ENCODE results near the gene KCTD16.

KCTD16 gene

GRCh38 chr5:144460600-144460999, 289.9 kb downstream of the KCTD16 start:
- H3K27me3 ChIP-seq (replicated peaks; ENCODE audit: control insufficient read depth, insufficient read depth, low read length, poor library complexity, severe bottlenecking), result no peaks in the 10 kb centered on the region
- H3K4me3 ChIP-seq (ENCODE audit: insufficient read depth, low read depth, low read length, poor library complexity, severe bottlenecking), result no peak overlapping the region
- no peaks in the 10 kb centered on the region for H3K4me1 ChIP-seq (ENCODE audit: control insufficient read depth, insufficient read depth, low read length, poor library complexity, severe bottlenecking)
- no peaks in the 10 kb centered on the region for H3K9me3 ChIP-seq (ENCODE audit: control insufficient read depth, low read length)
- DNase-seq, result no peak
- H3K36me3 ChIP-seq (ENCODE audit: control insufficient read depth, insufficient read depth, low read length), result no peaks in the 10 kb centered on the region
- H3K27ac ChIP-seq (ENCODE audit: insufficient read depth, low read length, poor library complexity, severe bottlenecking), result no peak overlapping the region

DNA sequence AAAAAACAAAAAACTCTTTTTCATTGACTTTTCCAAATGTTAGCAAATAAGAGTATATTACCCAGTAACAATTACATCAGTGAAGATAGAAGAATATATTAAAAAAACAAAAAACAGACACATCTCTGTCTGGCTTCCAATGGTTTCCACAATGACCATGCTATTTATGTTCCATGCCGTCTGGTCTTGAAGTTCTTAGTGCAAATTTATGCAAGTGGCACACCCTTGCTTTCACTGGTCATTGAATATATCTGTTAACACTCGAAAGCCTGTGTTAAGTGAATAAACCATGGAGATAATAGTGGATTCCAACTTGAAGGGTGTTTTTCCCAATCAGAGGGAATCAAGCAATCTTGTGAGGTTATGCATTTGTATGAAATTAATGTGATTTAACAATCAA, 291.9 kb downstream of the KCTD16 start:
- no peaks in the 10 kb centered on the region for H3K4me1 ChIP-seq (ENCODE audit: control insufficient read depth, insufficient read depth, low read length, poor library complexity, severe bottlenecking)
- H3K27me3 ChIP-seq (replicated peaks; ENCODE audit: control insufficient read depth, insufficient read depth, low read length, poor library complexity, severe bottlenecking), result no peaks in the 10 kb centered on the region
- H3K4me3 ChIP-seq (ENCODE audit: insufficient read depth, low read depth, low read length, poor library complexity, severe bottlenecking), result no peak overlapping the region
- no peak overlapping the region for H3K27ac ChIP-seq (ENCODE audit: insufficient read depth, low read length, poor library complexity, severe bottlenecking)
- no peaks in the 10 kb centered on the region for H3K9me3 ChIP-seq (ENCODE audit: control insufficient read depth, low read length)
- no peak for DNase-seq
- H3K36me3 ChIP-seq (ENCODE audit: control insufficient read depth, insufficient read depth, low read length), result no peaks in the 10 kb centered on the region

DNA sequence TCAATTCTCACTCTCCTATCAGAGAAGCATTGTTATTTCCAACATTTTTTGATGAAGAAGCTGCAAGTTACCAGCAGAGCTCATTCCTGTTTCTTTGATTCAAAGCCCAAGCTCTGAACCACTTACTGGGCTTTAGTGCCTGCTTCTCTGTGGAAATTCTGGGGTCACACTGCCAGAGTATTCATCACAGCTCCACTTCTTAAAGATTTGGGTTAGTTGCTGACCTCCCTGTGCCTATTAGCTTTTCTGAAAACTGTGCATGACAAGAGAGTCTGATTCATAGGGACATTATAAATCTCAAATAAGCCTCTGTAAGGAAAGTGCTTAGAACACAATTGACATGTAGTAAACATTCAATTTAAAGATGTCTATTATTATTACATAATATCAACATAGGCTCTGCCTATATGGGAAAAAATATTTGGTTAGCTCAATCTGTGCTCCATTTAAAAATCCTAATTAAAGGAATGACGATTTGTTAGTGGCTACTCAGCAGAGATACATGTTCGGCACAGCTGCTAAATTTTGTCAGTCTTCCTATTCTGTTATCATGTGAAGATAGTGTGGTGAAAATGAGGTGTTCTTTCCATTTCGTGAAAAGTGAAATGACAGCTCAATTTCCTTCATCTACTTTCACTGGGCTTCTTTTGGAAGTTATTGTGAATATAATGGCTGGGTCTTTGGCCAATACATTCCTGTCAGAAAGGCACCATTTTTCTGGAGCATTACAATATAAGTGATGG, 293.0 kb downstream of the KCTD16 start:
- Histone ChIP-seq H3K4me1 (ENCODE audit: control insufficient read depth, insufficient read depth, low read length, poor library complexity, severe bottlenecking) (no peaks in the 10 kb centered on the region), H3K27me3 (replicated peaks; ENCODE audit: control insufficient read depth, insufficient read depth, low read length, poor library complexity, severe bottlenecking) (no peaks in the 10 kb centered on the region), H3K27ac (ENCODE audit: insufficient read depth, low read length, poor library complexity, severe bottlenecking) (no peak overlapping the region), H3K36me3 (ENCODE audit: control insufficient read depth, insufficient read depth, low read length) (no peaks in the 10 kb centered on the region), H3K4me3 (ENCODE audit: insufficient read depth, low read depth, low read length, poor library complexity, severe bottlenecking) (no peak overlapping the region), H3K9me3 (ENCODE audit: control insufficient read depth, low read length) (no peaks in the 10 kb centered on the region)
- DNase-seq, result no peak

DNA sequence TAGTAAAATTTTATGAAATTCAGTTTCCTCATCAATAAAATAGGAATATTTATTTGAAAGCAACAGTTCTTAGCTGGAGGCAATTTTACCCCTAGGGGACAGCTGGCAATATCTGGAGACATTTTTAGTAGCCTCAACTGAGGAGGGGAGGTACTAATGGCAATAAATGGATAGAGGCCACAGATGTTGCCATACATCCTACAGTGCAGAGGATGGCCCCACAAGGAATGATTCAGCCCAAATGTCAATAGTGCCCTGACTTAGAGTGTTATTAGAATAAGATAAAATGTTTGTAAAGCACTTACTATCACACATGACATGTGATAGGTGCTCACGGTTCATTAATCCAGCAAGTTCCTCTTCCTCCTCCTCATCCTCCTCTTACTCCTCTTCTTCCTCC, 293.6 kb downstream of the KCTD16 start:
- DNase-seq, result no peak
- Histone ChIP-seq H3K36me3 (ENCODE audit: control insufficient read depth, insufficient read depth, low read length) (no peaks in the 10 kb centered on the region), H3K27ac (ENCODE audit: insufficient read depth, low read length, poor library complexity, severe bottlenecking) (no peak overlapping the region), H3K4me1 (ENCODE audit: control insufficient read depth, insufficient read depth, low read length, poor library complexity, severe bottlenecking) (no peaks in the 10 kb centered on the region), H3K4me3 (ENCODE audit: insufficient read depth, low read depth, low read length, poor library complexity, severe bottlenecking) (no peak overlapping the region), H3K27me3 (replicated peaks; ENCODE audit: control insufficient read depth, insufficient read depth, low read length, poor library complexity, severe bottlenecking) (no peaks in the 10 kb centered on the region), H3K9me3 (ENCODE audit: control insufficient read depth, low read length) (no peaks in the 10 kb centered on the region)

DNA sequence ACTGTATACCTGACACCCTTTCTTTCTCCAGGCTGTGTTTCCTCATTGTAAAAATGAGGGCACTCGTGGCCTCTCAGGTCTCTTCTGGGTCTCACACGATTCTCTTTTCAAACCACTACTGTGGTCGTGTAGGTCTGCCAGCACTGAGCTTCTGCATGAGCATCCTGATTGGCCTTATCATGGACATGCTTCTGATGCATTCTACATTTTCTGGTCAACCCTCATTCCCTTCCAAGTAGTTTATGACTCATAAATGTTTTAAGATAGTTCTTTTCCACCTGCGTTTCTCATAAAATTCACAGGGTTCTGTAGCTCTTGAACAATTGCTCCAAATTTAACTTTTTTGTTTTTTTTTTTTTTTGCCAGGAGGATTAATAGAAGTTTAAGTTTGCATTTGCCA, 294.8 kb downstream of the KCTD16 start:
- no peaks in the 10 kb centered on the region for H3K9me3 ChIP-seq (ENCODE audit: control insufficient read depth, low read length)
- H3K27ac ChIP-seq (ENCODE audit: insufficient read depth, low read length, poor library complexity, severe bottlenecking), result no peak overlapping the region
- H3K36me3 ChIP-seq (ENCODE audit: control insufficient read depth, insufficient read depth, low read length), result no peaks in the 10 kb centered on the region
- H3K27me3 ChIP-seq (replicated peaks; ENCODE audit: control insufficient read depth, insufficient read depth, low read length, poor library complexity, severe bottlenecking), result no peaks in the 10 kb centered on the region
- H3K4me1 ChIP-seq (ENCODE audit: control insufficient read depth, insufficient read depth, low read length, poor library complexity, severe bottlenecking), result no peaks in the 10 kb centered on the region
- DNase-seq, result no peak
- H3K4me3 ChIP-seq (ENCODE audit: insufficient read depth, low read depth, low read length, poor library complexity, severe bottlenecking), result no peak overlapping the region

GRCh38 chr5:144467792-144468191, 297.1 kb downstream of the KCTD16 start:
- Histone ChIP-seq H3K4me1 (ENCODE audit: control insufficient read depth, insufficient read depth, low read length, poor library complexity, severe bottlenecking) (no peaks in the 10 kb centered on the region), H3K4me3 (ENCODE audit: insufficient read depth, low read depth, low read length, poor library complexity, severe bottlenecking) (no peak overlapping the region), H3K27ac (ENCODE audit: insufficient read depth, low read length, poor library complexity, severe bottlenecking) (no peak overlapping the region), H3K36me3 (ENCODE audit: control insufficient read depth, insufficient read depth, low read length) (no peaks in the 10 kb centered on the region), H3K9me3 (ENCODE audit: control insufficient read depth, low read length) (no peaks in the 10 kb centered on the region), H3K27me3 (replicated peaks; ENCODE audit: control insufficient read depth, insufficient read depth, low read length, poor library complexity, severe bottlenecking) (no peaks in the 10 kb centered on the region)
- DNase-seq, result no peak

GRCh38 chr5:144468571-144468970, 297.9 kb downstream of the KCTD16 start:
- Histone ChIP-seq H3K4me3 (ENCODE audit: insufficient read depth, low read depth, low read length, poor library complexity, severe bottlenecking) (no peak overlapping the region), H3K36me3 (ENCODE audit: control insufficient read depth, insufficient read depth, low read length) (no peaks in the 10 kb centered on the region), H3K27me3 (replicated peaks; ENCODE audit: control insufficient read depth, insufficient read depth, low read length, poor library complexity, severe bottlenecking) (no peaks in the 10 kb centered on the region), H3K27ac (ENCODE audit: insufficient read depth, low read length, poor library complexity, severe bottlenecking) (no peak overlapping the region), H3K4me1 (ENCODE audit: control insufficient read depth, insufficient read depth, low read length, poor library complexity, severe bottlenecking) (no peaks in the 10 kb centered on the region), H3K9me3 (ENCODE audit: control insufficient read depth, low read length) (no peaks in the 10 kb centered on the region)
- no peak for DNase-seq

DNA sequence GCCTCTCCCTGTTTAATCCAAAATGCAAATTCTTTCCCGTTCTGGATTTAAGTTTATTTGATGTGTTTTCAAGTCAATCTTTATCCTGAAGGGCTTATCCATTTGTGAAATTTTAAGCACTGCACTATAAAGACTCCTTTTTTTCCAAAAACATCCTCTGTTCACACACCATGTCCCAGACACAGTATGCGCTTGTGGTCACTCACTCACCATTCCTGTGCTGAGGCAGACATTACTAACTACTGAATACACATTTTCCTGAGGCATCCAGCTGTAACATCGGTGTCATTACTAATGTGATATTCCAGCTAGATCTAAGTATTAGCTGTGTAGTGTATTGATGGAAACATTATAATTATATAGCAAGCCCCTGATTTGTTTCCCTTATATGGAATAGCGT, 298.4 kb downstream of the KCTD16 start:
- H3K27me3 ChIP-seq (replicated peaks; ENCODE audit: control insufficient read depth, insufficient read depth, low read length, poor library complexity, severe bottlenecking), result no peaks in the 10 kb centered on the region
- no peaks in the 10 kb centered on the region for H3K9me3 ChIP-seq (ENCODE audit: control insufficient read depth, low read length)
- H3K4me1 ChIP-seq (ENCODE audit: control insufficient read depth, insufficient read depth, low read length, poor library complexity, severe bottlenecking), result no peaks in the 10 kb centered on the region
- no peak overlapping the region for H3K27ac ChIP-seq (ENCODE audit: insufficient read depth, low read length, poor library complexity, severe bottlenecking)
- H3K4me3 ChIP-seq (ENCODE audit: insufficient read depth, low read depth, low read length, poor library complexity, severe bottlenecking), result no peak overlapping the region
- DNase-seq, result no peak
- no peaks in the 10 kb centered on the region for H3K36me3 ChIP-seq (ENCODE audit: control insufficient read depth, insufficient read depth, low read length)

DNA sequence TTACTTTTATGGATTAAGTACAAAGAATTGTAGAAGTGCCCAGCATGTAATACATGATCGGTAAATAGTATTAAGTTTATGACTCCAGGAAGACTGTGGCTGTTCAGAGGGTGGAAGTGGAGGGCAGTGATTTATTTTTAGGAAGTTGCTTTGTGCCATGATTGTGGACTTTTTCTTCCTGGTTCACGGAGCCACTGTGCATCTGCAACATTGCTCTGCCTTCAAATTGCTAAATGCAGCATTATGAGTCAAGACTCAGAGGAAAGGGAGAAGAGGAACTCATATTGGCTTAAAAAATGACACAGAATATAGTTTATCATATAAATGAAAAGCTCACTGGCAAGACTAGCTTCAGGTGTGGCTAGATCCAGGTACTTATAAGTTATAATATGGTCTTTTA, 301.5 kb downstream of the KCTD16 start:
- DNase-seq, result no peak
- H3K36me3 ChIP-seq (ENCODE audit: control insufficient read depth, insufficient read depth, low read length), result no peaks in the 10 kb centered on the region
- no peak overlapping the region for H3K27ac ChIP-seq (ENCODE audit: insufficient read depth, low read length, poor library complexity, severe bottlenecking)
- H3K27me3 ChIP-seq (replicated peaks; ENCODE audit: control insufficient read depth, insufficient read depth, low read length, poor library complexity, severe bottlenecking), result no peaks in the 10 kb centered on the region
- H3K9me3 ChIP-seq (ENCODE audit: control insufficient read depth, low read length), result no peaks in the 10 kb centered on the region
- no peak overlapping the region for H3K4me3 ChIP-seq (ENCODE audit: insufficient read depth, low read depth, low read length, poor library complexity, severe bottlenecking)
- no peaks in the 10 kb centered on the region for H3K4me1 ChIP-seq (ENCODE audit: control insufficient read depth, insufficient read depth, low read length, poor library complexity, severe bottlenecking)

GRCh38 chr5:144473650-144474049, 303.0 kb downstream of the KCTD16 start:
- Histone ChIP-seq H3K4me3 (ENCODE audit: insufficient read depth, low read depth, low read length, poor library complexity, severe bottlenecking) (no peak overlapping the region), H3K27me3 (replicated peaks; ENCODE audit: control insufficient read depth, insufficient read depth, low read length, poor library complexity, severe bottlenecking) (no peaks in the 10 kb centered on the region), H3K9me3 (ENCODE audit: control insufficient read depth, low read length) (no peaks in the 10 kb centered on the region), H3K4me1 (ENCODE audit: control insufficient read depth, insufficient read depth, low read length, poor library complexity, severe bottlenecking) (no peaks in the 10 kb centered on the region), H3K36me3 (ENCODE audit: control insufficient read depth, insufficient read depth, low read length) (no peaks in the 10 kb centered on the region), H3K27ac (ENCODE audit: insufficient read depth, low read length, poor library complexity, severe bottlenecking) (no peak overlapping the region)
- no peak for DNase-seq
